Measurements from ENCODE around the gene ZNF580.

ZNF580 gene

DNA sequence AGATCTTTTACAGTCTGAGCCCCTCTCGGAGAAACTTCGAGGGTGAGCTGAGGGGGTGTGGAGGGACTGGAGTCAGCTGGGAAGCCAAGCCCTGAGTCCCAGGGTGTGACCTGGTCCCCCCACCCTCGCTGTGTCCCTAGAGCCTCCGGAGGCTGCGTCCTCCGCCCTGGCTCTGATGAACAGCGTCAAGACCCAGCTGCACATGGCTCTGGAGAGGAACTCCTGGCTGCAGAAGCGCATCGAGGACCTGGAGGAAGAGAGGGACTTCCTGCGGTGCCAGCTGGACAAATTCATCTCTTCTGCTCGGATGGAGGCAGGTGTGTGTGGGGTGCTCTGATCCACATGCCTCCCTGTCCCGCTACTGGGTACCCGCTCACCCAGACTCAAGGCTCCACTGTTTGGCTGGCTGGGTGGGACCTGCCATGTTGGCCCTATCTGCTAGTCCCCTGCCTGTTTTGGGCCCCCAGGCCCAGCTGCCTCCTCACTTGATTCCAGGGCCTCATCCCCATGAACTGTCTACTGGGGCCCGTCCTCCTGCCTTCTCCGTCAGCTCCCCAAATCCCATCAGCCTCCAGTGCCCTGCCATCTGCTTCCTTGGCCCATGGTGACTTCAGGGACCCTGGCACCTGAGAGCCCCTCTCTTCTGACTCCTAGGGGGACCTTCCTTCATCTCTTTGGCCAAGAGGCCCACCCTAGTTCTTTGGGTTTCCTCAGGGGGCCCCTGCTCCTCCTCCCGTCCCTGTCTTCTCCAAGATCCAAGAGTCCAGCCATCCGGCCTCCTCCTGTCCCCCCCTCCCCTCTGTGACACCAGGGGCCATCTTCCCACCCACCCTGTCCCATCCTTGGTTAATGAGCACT is 8.7 kb downstream of the ZNF580 start:
- H3K9me3 Mint-ChIP-seq: no peaks in the 10 kb centered on the region
- DNase-seq: no peak
- H3K4me3 Mint-ChIP-seq: peak overlapping the region in 1 of 2 donors; percentile 82
- H3K36me3 Mint-ChIP-seq (ENCODE audit: insufficient read depth): peaks cover 33% of the 10 kb centered on the region
- peak overlapping the region; percentile 19 to 51 for H3K27ac Mint-ChIP-seq
- peaks cover 10 to 22% of the 10 kb centered on the region in 2 donors for H3K4me1 Mint-ChIP-seq (ENCODE audit: low read depth in 2 of 2)
- no peak for ATAC-seq (replicated peaks)
- peaks cover 0 to 15% of the 10 kb centered on the region in 2 donors for H3K27me3 Mint-ChIP-seq

DNA sequence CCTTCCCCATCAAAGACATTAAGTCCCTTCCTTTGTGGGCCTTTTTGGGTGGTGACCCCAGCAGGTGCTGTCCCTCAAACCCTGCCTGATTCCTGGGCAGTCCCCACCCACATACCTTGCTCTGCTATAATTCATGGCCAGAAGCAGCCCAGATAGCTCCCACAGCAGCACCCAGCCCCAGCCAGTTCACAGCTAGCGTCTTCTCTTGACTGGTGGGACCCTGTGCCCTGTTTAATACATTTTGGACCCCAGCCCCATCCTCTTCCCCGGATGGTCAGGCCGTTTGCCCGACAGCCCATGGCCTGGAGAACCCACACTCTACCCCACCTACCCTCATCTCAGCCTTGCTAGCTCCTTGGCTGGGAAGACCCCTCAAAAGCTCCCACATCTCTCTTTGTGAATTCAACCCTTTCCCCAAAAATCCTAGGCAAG is 9.3 kb downstream of the ZNF580 start:
- no peak for ATAC-seq (replicated peaks)
- no peak overlapping the region for H3K27ac Mint-ChIP-seq
- DNase-seq: no peak
- peak overlapping the region; percentile 53 to 82 for H3K4me3 Mint-ChIP-seq
- H3K27me3 Mint-ChIP-seq: peaks cover 0 to 15% of the 10 kb centered on the region in 2 donors
- peaks cover 40% of the 10 kb centered on the region for H3K36me3 Mint-ChIP-seq (ENCODE audit: insufficient read depth)
- H3K4me1 Mint-ChIP-seq (ENCODE audit: low read depth in 2 of 2): peaks cover 8 to 20% of the 10 kb centered on the region in 2 donors
- H3K9me3 Mint-ChIP-seq: no peaks in the 10 kb centered on the region

GRCh38 chr19:55650602-55651230 is 9.9 kb downstream of the ZNF580 start:
- H3K36me3 Mint-ChIP-seq (ENCODE audit: insufficient read depth): peaks cover 44% of the 10 kb centered on the region
- ATAC-seq (replicated peaks): no peak
- no peak overlapping the region for H3K4me3 Mint-ChIP-seq
- DNase-seq: no peak
- H3K27ac Mint-ChIP-seq: peak overlapping the region; percentile 66 to 86
- H3K9me3 Mint-ChIP-seq: no peaks in the 10 kb centered on the region
- peaks cover 10 to 23% of the 10 kb centered on the region in 2 donors for H3K4me1 Mint-ChIP-seq (ENCODE audit: low read depth in 2 of 2)
- peaks cover 0 to 15% of the 10 kb centered on the region in 2 donors for H3K27me3 Mint-ChIP-seq

GRCh38 chr19:55651236-55651635 is 10.4 kb downstream of the ZNF580 start:
- no peak for DNase-seq
- H3K27me3 Mint-ChIP-seq: peaks cover 0 to 15% of the 10 kb centered on the region in 2 donors
- peaks cover 42% of the 10 kb centered on the region for H3K36me3 Mint-ChIP-seq (ENCODE audit: insufficient read depth)
- no peak overlapping the region for H3K4me3 Mint-ChIP-seq
- peak overlapping the region in 1 of 2 donors; percentile 86 for H3K27ac Mint-ChIP-seq
- no peaks in the 10 kb centered on the region for H3K9me3 Mint-ChIP-seq
- ATAC-seq (replicated peaks): no peak
- peaks cover 15 to 28% of the 10 kb centered on the region in 2 donors for H3K4me1 Mint-ChIP-seq (ENCODE audit: low read depth in 2 of 2)

DNA sequence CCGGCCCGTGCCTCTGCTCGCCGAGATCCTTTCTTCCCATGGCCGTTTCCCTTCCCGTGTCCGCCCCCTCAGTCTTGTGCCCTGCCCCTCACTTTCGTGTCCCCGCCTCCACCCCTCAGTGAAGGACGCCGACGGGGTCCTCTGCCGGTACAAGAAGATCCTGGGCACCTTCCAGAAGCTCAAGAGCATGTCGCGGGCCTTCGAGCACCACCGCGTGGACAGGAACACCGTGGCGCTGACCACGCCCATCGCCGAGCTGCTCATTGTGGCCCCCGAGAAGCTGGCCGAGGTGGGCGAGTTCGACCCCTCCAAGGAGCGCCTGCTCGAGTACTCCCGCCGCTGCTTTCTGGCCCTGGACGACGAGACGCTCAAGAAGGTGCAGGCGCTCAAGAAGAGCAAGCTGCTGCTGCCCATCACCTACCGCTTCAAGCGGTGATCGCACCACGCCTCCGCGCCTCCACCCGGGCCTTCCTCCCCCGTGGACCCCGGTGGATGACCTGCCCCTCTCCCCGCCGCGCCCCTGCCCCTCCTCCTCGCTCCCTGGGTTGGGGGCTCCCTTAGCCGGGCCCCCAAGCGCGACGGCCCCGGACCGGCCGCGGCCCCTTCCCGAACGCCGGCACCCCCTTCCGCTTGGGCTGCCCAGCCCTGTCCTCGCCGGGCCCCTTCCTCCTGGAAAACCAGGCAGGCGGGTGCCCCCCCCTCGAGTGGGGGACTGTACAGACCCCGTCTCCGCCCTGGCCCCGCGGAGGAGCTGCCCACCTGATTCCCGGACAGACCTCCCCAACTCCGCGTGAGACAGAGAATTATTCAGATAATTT is 11.7 kb downstream of the ZNF580 start:
- Mint-ChIP-seq H3K4me3 (peak overlapping the region in 1 of 2 donors; percentile 17), H3K4me1 (ENCODE audit: low read depth in 2 of 2) (peaks cover 23 to 31% of the 10 kb centered on the region in 2 donors), H3K27me3 (peaks cover 0 to 15% of the 10 kb centered on the region in 2 donors)

GRCh38 chr19:55653651-55654322 is 13.0 kb downstream of the ZNF580 start:
- H3K27ac Mint-ChIP-seq: peak overlapping the region; percentile 96 to 98

More for the DNA sequence above, 11.7 kb downstream of the ZNF580 start:
- ATAC-seq (replicated peaks) (no peak), DNase-seq (no peak)
- no peaks in the 10 kb centered on the region for H3K9me3 Mint-ChIP-seq
- peaks cover 41% of the 10 kb centered on the region for H3K36me3 Mint-ChIP-seq (ENCODE audit: insufficient read depth)
- peak overlapping the region in 1 of 2 donors; percentile 98 for H3K27ac Mint-ChIP-seq

GRCh38 chr19:55654323-55654867 is 13.6 kb downstream of the ZNF580 start:
- DNase-seq: peak; percentile 99 to 100 (median 99)
- Mint-ChIP-seq H3K36me3 (ENCODE audit: insufficient read depth) (peaks cover 42% of the 10 kb centered on the region), H3K27me3 (peaks cover 0 to 7% of the 10 kb centered on the region in 2 donors), H3K9me3 (no peaks in the 10 kb centered on the region), H3K4me3 (peak overlapping the region; percentile 90 to 92), H3K4me1 (ENCODE audit: low read depth in 2 of 2) (peaks cover 32% of the 10 kb centered on the region in 2 donors), H3K27ac (peak overlapping the region; percentile 96 to 98)
- peak; percentile 72 for ATAC-seq (replicated peaks)

More at GRCh38 chr19:55653651-55654322, 13.0 kb downstream of the ZNF580 start:
- DNase-seq (peak; percentile 98 to 99 (median 99)), ATAC-seq (replicated peaks) (peak; percentile 61)
- Mint-ChIP-seq H3K4me3 (peak overlapping the region; percentile 90 to 92), H3K9me3 (no peaks in the 10 kb centered on the region), H3K27me3 (peaks cover 0 to 13% of the 10 kb centered on the region in 2 donors), H3K36me3 (ENCODE audit: insufficient read depth) (peaks cover 42% of the 10 kb centered on the region), H3K4me1 (ENCODE audit: low read depth in 2 of 2) (peaks cover 26 to 31% of the 10 kb centered on the region in 2 donors)

- peaks cover 45% of the 10 kb centered on the region for H3K36me3 Mint-ChIP-seq (ENCODE audit: insufficient read depth)
- H3K9me3 Mint-ChIP-seq: no peaks in the 10 kb centered on the region
- H3K4me3 Mint-ChIP-seq: peak within 1 kb of the TSS; percentile 90 to 92
- peaks cover 33 to 38% of the 10 kb centered on the region in 2 donors for H3K4me1 Mint-ChIP-seq (ENCODE audit: low read depth in 2 of 2)
- DNase-seq (peak; percentile 95 to 97 (median 96)), ATAC-seq (replicated peaks) (peak; percentile 40)
- H3K27ac Mint-ChIP-seq: peak within 1 kb of the TSS; percentile 96 to 98
- peaks cover 0 to under 1% of the 10 kb centered on the region in 2 donors for H3K27me3 Mint-ChIP-seq
Measured at GRCh38 chr19:55654868-55655647, 14.3 kb downstream of the ZNF580 start, which contains the start of gene U2AF2. U2AF2 (plus strand) TSS chr19:55655035; CDS start chr19:55655105, 70 bp downstream.

- Mint-ChIP-seq H3K27ac (peak overlapping the region; percentile 96 to 98), H3K4me3 (peak overlapping the region; percentile 90 to 92), H3K27me3 (no peaks in the 10 kb centered on the region), H3K4me1 (ENCODE audit: low read depth in 2 of 2) (peaks cover 38 to 43% of the 10 kb centered on the region in 2 donors), H3K9me3 (no peaks in the 10 kb centered on the region), H3K36me3 (ENCODE audit: insufficient read depth) (peaks cover 51% of the 10 kb centered on the region)
- no peak for ATAC-seq (replicated peaks)
- DNase-seq: no peak
Measured at GRCh38 chr19:55655648-55656040, 14.8 kb downstream of the ZNF580 start.

DNA sequence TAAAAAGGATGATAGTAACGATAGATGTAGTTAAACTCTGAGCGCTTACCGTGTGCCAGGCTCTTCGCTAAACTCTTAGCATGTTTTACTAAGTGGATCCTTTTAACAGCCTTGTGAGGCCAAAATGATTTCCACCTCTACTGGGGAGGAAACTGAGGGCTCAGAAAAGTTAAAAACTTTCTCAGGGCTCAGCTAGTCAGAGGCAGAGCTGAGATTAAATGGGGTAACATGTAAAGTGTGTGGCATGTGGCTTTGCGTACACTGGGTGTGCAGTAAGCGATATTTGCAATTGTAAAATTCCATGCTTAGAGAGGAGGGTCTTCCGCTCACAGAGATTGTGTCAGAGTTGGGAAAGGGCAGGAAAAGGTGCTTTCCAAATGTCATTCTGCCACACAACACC is 15.8 kb downstream of the ZNF580 start:
- Mint-ChIP-seq H3K9me3 (no peaks in the 10 kb centered on the region), H3K36me3 (ENCODE audit: insufficient read depth) (peaks cover 59% of the 10 kb centered on the region)
- ATAC-seq (replicated peaks): no peak

GRCh38 chr19:55656988-55657747 is 16.4 kb downstream of the ZNF580 start:
- Mint-ChIP-seq H3K27ac (peak overlapping the region; percentile 88 to 98), H3K27me3 (no peaks in the 10 kb centered on the region), H3K4me1 (ENCODE audit: low read depth in 2 of 2) (peaks cover 41 to 51% of the 10 kb centered on the region in 2 donors), H3K4me3 (peak overlapping the region; percentile 90 to 92), H3K36me3 (ENCODE audit: insufficient read depth) (peaks cover 65% of the 10 kb centered on the region), H3K9me3 (no peaks in the 10 kb centered on the region)
- DNase-seq (no peak), ATAC-seq (replicated peaks) (no peak)

More for the DNA sequence above, 15.8 kb downstream of the ZNF580 start:
- no peak for DNase-seq
- Mint-ChIP-seq H3K4me3 (peak overlapping the region; percentile 90 to 92), H3K27me3 (no peaks in the 10 kb centered on the region), H3K4me1 (ENCODE audit: low read depth in 2 of 2) (peaks cover 38 to 44% of the 10 kb centered on the region in 2 donors), H3K27ac (peak overlapping the region; percentile 96 to 98)
